Ishikawa (cell line): ENCODE data around the gene CREG2.

Source experiments
- CEBPB ChIP-seq: IDR thresholded peaks from 2 replicates; pipeline ENCODE4 v1.6.1; 2012
- NFIC ChIP-seq: IDR thresholded peaks from 2 replicates; pipeline ENCODE4 v1.6.1; 2012
- REST ChIP-seq: IDR thresholded peaks from 2 replicates; pipeline ENCODE4 v1.6.1; 2012; ENCODE audit warnings: low read depth, mild to moderate bottlenecking
- USF1 ChIP-seq: IDR thresholded peaks from 2 replicates; pipeline ENCODE4 v1.6.1; 2012

The CREG2 gene

GRCh38 chr2:101295895-101296294, 91.4 kb downstream of the CREG2 start:
- TF ChIP-seq CEBPB (no peak), USF1 (no peak), NFIC (no peak), REST (no peak)
